Limb (tissue), 2 donors: ENCODE results near the gene SLC25A25.

Experiments
- DNase-seq, 2 donors: peaks; one replicate each; pipeline ENCODE4 v3.0.0-alpha.2; 2016; ENCODE audit errors: extremely low spot score in 2 of 2

SLC25A25 gene

DNA sequence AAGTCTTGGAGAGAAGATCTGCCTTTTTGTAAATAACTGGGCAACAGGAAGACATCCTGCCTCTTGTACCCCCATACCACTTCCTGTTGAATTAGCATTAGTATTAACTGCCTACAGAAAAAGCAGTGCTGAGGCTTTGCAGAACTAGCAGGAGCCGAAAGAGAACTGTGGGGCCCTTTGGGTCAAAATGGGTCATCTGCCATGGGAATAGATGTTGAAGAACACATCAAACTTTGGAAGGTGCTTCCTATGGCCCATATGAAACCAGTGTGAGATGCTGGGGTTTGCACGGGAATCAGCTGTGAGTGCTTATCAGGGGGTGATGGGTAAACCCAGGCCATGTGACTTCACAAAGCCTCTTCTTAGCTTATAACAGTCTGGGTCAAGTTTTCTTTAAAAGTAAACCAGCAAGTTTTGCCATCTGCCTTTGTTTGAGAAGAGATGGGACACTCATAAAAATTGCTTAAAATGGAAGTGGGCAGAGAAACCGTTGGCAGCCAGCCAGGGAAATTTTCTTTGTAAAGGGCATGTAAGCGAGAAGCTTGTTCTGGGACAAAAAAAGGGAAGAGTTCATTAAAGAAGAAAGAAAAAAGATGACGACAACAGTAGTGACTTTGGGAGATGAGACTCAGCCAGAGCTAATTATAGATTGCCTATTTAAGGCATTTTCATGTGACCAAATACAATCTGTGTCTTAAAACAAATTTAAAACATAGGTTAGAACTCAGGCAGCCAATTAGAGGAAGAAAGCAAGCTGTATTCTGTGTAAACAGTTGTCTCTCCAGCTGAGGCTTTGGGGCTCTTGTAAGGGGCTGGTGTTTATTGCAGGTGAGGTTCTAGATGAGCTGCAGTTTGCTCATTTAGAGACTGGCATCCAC, 4.4 kb downstream of the SLC25A25 start:
- peak; percentile 60 to 67 for DNase-seq

- DNase-seq: no peak
Observed at GRCh38 chr9:128073253-128073886, 5.3 kb downstream of the SLC25A25 start.

- DNase-seq: no peak
Observed at GRCh38 chr9:128077847-128078503, 9.9 kb downstream of the SLC25A25 start.

DNA sequence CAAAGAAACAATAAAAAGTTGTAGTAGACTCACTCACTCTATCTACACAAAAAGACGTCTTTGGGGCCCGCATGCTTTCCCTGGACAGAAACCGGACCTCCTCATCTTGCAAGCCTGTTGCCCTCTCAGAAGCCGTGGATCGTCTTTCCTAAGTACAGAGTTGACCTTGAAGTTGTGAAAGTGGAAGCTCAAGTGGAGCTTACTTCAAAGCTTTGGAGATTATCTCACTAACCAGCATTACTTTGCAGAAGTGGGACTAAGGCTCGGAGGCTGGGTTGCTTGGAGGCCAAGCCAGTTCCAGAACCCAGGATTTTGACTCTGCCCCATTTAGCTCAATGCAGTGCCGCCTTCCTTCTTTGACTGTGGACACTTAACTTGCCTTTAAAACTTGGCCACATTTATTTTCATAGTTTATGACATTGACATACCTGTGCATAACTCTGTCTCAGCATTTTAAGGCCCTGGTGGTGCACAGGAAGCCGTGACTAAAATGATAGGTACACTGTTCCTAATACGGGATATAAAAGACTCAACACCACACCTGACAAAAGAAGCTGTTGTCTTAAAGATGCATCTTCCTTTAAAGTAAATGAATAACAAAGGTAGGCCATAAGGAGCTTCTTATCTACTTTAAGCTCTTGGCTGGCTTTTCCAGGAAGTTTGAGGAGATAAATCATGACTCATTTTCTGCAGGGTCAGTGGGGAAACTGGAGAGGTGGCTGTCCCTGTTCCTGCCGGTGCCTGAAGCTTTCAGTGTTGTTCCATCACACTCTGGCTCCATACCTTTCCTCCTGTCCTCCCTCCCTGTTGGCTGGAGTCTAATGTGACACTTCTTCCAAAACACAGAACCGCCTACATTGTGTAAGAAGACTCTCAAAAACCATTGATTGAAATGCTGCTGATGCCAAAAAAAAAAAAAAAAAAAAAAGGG, 10.7 kb downstream of the SLC25A25 start:
- DNase-seq: no peak

GRCh38 chr9:128080206-128080605, 12.2 kb downstream of the SLC25A25 start:
- DNase-seq: no peak

DNA sequence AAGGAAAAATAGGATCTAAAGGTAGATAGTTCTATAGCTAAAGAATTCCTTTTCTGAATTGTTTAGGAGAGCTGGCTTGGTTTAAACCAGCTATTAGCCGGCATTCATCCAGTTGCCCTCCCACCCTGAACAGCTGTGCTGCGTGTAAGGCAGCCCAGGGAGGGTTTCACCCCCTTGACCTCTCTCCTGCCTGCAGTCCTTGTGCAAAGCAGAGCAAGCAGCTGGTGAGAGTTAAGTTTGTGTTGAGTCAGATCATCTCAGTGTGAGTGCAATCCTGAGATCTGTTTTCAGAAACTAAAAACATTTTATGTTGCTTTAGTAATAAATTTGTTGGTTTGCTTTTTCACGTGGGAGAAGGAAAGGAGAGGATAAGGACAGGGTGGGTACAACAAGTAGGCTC, 13.0 kb downstream of the SLC25A25 start:
- peak in 1 of 2 donors; percentile 65 for DNase-seq

GRCh38 chr9:128082151-128082550, 14.1 kb downstream of the SLC25A25 start:
- no peak for DNase-seq

DNA sequence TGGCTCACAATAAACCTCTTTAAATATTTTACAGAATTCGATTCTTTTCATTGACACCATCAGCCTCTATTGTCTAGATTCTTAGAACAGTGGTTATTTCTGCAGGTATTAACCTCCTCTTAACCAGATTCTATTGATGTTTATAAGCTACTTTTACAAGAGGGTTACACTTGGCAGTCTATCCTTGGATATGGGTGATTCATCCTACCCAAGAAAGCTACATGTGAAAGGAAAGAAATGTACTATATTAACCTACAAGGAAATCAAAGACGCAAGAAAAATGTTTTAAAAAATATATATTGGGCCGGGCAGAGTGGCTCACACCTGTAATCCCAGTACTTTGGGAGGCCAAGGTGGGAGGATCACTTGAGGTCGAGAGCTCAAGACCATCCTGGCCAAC, 16.7 kb downstream of the SLC25A25 start:
- no peak for DNase-seq

GRCh38 chr9:128085943-128086342, 17.9 kb downstream of the SLC25A25 start:
- DNase-seq: no peak

DNA sequence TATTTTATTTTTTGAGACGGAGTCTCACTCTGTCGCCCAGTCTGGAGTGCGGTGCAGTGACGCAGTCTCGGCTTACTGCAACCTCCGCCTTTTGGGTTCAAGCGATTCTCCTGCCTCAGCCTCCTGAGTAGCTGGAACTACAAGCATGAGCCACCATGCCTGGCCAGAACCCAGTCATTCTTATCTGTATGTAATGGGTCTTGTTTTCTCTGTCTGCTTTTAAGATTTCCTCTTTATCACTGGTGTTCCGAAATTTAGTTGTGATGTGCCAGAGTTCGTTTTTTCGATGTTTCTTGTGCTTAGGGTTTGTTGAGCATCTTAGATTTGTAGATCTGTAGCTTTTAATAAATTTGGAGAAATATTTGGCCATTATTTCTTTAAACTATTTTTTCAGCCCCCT, 19.2 kb downstream of the SLC25A25 start:
- DNase-seq: no peak

DNA sequence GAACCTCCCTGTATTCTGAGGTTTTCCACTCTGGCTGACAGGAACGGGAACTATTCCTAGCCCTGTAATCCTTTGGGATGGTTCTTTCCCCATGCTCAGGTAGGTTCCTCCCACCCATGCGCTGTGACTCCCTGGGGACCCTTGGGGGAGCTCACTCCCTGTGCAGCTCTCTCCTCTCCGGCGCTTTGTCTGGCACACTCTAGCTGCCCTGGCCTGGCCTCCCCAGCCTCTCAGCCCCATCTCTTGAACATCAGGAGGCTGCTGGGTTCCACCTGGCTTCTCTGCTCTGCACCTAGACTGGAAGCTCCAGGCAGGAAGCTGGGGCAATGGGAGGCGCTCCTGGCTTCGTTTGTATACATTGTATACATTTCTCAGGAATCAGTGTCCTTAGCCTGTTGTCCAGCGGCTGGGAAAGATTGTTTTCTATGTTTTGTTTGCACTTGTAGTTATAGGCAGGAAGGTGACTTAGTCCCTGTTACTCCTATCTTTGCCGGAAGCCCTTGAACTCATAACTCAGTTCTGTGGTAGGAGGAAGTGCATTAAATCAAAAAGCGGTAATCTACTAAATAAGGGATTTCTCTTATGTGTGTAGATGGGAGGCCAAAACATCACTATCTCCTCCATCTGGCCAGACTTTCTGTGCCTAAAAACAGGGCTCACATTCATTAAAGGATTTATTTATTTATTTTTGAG, 20.4 kb downstream of the SLC25A25 start:
- no peak for DNase-seq

- no peak for DNase-seq
Observed at GRCh38 chr9:128089299-128089698, 21.3 kb downstream of the SLC25A25 start.

DNA sequence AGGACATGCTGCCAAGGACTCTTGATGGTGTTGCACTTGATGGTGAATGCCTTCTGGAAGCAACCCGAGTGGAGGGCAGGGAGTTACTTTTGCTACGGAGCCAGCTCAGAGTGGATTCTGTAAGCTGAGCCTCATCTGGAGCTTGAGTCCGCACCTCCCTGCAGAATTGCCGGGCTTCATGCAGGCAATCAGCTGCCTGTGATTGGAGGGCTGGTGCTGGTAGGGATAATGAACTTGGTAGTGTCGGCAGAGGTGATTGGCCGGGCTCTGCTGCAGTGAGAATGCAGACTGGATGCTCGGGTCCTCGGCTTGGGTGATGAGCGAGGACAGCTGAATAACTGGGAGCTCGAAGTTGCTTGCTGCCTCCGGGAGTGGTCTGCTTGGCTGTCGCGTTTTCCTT, 23.1 kb downstream of the SLC25A25 start:
- DNase-seq: peak; percentile 92 to 94

DNA sequence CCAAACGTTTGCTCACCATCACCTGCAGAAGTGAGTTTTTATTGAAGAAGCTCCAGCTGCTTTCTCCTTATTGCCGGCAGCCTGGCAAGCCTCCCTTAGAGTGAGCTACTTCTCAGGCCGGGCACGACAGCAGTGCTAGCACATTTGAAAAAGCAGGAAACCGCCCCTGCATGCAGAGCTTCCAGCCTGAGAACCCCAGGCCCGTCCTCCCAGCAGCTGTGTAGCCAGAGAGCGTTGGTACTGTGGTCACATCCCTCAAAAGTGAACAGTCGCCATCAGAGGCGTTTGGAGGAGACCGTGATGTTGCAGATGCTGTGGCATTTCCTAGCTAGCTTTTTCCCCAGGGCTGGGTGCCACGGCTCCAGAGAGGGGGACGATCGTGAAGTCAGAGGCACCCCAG, 23.5 kb downstream of the SLC25A25 start:
- DNase-seq: no peak

- DNase-seq: no peak
Observed at GRCh38 chr9:128092199-128092977, 24.4 kb downstream of the SLC25A25 start.

DNA sequence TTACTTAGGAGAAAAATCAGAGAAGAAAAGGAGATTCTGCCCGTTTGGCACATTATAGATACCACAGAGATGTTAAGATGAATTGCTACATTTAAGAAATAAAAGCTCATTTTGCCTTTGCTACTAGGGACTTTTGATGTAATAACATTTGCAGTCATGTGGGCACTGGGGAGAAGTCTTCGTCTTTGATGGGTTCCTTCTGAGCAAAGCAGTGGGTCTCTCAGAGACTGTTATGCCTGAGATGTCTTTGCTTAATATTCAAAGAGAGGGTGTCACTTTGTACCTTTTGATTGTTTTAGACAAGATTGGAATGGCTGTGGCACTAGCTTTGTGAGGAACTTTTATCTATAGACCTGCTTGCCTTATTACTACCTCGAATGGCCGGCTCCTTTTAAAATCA, 25.0 kb downstream of the SLC25A25 start:
- DNase-seq: no peak

- peak; percentile 89 to 98 for DNase-seq
Observed at GRCh38 chr9:128094166-128094949, 26.3 kb downstream of the SLC25A25 start.

- no peak for DNase-seq
Observed at GRCh38 chr9:128094950-128095544, 27.0 kb downstream of the SLC25A25 start.
